ENCODE results near the gene NKX1-1.

The NKX1-1 gene

DNA sequence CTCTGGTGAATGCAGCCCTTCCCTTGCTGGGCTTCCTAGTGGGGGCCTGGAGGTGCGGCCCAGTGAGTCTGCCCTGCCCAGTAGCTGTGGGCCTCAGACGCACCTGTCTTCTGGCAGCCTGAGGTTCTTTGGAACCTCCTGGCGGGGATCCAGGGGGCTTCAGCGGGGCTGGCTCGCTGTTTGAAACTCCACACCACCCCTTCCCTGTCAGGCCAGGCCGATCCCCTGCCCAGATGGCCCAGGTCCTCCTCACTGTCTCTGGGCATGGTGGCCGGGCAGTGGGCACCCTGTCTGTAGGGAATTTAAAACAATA lies 10.7 kb upstream of the NKX1-1 start:
- no peak for DNase-seq (ENCODE audit: low spot score)

DNA sequence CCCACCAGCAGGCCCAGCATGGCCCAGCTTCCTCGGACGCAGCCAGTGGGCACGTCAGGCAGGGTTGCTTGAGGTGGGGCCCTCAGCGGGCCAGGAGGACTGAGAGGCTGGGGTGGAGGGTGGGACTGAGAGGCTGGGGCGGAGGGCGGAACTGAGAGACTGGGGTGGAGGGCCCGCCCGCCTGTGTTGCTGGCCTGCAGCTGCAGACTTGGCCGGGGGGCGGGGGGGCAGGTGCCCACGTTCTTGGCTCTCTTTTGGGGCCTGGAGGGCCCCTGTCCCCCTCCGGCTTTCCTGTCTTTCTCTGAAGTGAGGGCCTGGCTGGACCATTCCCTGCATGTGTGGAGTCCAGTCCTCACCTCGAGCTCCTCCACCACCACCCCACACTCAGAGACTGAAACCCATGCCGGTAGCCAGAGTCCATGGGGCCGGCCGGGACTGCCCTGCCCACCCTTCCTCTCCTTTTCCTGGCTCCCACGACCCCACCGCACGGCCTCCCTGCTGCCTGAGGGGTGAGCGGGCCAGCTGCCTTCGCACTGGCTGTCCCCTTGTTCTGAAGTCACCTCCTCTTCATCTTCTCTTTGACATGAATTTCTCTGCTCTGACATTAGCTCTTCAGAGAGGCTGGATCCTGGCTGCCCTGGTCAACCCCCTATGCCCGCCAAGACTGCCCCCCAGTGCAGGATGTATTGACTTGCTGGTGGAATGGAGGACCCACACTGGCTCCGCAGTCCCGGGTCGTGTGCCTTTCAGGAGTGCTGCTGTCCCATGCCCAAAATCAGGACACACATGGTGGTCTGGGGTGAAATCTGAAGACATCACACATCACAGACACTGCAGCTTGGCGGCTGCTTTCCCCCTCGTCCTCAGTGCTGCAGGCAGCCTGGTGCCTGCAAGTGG lies 10.1 kb upstream of the NKX1-1 start:
- DNase-seq (ENCODE audit: low spot score) = no peak

DNA sequence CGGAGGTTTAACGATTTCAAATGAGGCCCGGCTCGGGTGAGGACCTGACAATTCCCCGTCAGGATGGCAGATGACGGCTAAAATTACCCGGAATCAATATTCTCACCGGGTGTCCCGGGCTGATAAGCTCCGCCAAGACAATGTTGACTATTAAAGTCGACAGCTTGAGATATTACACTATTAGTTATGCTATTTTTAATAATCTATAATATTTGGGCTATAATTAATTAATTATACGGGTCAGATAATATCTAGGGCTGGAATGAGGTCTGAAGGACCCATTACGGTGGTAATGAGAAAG lies 9.4 kb upstream of the NKX1-1 start:
- DNase-seq (ENCODE audit: low spot score) = no peak

DNA sequence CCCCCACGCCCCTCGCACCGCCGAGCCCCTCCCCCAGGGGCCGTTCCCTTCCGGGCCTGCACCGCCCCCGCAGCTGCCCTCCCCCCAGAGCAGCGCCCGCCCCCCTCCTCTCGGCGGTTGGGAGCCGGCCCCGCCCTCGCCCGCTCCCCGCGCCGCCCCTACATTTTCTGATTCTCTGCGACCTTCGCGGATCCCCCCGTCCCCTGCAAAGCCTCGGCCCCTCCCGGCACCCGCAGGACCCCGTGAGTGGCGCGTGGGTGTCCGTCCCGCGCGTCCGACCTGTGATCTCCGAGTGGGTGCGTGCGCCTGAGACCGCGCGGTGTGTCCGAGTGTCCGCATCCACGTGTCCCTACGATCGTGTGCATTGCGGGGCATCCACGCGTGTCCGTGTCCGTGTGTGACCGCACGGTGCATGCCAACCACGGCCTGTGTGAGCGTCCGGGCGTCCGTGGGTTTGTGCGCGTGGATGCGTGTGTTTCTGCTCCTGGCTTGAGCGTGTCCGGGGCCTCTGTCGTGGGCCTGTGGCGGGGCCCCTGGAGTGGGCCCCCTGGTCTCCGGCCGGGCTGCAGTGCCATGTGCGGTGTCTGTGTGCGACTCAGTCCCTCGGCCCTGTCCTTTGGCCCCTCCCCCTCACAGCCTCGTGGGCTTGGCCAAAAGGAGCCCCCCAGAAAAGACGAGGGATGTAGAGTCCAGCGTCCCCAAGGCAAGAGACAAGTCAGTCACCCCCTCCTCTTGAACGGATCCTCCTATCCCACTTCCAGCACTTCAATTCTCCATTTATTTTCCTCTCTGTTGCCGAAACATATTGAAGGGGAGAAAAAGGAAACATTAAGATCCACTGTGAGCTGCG lies 8.8 kb upstream of the NKX1-1 start:
- no peak for DNase-seq (ENCODE audit: low spot score)

DNA sequence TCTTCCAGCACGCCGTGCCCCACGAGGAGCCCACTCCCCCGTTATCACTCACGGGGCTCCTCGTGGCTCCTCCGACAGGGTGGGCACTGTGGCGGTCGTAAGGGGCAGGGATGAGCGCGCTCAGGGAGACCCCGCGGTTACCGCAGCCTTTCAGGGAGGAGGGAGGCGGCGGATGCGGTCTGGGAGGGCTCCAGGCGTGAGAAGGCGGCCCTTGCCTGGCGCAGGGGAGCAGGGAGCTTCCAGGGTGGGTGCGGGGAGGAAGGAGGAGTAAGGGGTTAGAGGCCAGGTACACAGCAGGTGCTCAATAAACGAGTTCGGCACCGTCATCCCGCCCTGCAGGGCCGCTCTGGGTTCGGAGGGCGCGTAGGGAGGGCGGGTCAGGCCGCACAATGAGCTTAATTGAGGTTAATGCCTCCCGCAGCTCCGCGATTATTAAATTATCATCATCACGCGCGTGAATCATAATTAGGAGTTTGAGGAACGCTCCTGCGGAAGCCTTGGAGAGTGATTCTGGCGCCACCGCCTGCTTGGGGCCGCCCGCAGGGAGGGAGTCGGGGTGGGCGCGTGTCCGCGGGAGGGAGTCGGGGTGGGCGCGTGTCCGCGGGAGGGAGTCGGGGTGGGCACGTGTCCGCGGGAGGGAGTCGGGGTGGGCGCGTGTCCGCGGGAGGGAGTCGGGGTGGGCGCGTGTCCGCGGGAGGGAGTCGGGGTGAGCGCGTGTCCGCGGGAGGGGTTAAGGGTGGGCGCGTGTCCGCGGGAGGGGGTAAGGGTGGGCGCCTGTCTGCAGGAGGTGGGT lies 7.6 kb upstream of the NKX1-1 start:
- DNase-seq (ENCODE audit: low spot score) = no peak

DNA sequence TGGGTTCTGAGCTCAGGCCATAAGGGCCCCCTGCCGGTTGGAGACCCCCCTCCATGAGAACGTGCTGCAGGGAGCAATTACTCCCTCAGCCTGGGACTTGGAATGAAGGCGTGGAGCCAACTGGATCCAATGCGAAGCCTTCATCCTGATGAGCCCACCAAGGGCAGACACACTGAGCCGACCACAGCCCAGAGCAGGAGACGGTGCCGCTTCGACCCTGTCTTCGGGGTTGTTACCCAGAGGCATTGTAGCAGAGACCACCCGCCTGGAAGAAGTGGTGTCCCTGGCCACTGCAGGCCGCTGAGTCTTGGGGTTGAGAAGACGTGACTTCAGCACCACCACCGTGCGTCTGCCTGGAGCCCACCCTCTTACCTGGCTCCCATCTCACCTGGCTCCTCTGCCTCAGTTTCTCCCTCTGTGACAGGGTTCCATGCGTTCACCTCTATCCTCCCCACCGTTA lies 7.0 kb upstream of the NKX1-1 start:
- DNase-seq (ENCODE audit: low spot score) = no peak

DNA sequence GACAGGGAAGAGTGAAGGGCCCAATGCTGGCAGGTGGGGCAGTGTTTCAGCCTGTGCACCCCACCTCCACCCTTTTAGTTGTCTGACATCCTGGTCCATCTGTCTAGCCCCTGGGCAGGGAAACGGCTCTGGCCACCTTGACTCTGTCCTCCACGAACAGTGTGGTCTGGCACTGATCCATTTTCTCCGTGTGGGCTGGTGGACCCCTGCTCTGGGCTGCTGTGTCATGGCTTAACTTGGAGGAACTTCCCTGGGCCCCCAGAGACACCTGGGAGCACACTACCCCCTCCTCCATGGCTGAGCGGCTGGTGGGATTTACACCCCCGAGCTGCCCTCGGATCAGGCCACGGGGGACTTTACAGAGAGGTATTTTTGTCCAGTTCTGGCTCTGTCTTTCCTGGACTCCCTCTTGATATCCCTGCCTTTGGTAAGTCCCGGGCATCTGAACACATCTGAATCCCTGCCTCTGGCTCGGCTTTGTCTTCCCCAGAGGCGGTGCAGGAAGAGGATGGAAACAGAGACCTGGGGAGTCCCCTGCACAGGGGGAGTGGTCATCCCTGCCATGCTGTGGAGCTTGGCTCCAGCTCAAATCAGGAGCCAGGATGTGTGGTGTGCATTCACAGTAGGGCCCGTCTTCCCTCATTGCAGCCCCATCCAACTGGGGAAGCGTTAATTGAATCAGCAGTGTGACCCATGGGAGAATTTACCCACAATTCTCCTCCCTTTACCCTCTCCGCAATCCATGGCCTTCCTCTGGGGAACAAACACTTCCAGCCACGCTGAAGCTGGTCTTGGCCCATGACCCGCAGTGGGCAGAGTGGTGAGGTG lies 6.3 kb upstream of the NKX1-1 start:
- no peak for DNase-seq (ENCODE audit: low spot score)

DNA sequence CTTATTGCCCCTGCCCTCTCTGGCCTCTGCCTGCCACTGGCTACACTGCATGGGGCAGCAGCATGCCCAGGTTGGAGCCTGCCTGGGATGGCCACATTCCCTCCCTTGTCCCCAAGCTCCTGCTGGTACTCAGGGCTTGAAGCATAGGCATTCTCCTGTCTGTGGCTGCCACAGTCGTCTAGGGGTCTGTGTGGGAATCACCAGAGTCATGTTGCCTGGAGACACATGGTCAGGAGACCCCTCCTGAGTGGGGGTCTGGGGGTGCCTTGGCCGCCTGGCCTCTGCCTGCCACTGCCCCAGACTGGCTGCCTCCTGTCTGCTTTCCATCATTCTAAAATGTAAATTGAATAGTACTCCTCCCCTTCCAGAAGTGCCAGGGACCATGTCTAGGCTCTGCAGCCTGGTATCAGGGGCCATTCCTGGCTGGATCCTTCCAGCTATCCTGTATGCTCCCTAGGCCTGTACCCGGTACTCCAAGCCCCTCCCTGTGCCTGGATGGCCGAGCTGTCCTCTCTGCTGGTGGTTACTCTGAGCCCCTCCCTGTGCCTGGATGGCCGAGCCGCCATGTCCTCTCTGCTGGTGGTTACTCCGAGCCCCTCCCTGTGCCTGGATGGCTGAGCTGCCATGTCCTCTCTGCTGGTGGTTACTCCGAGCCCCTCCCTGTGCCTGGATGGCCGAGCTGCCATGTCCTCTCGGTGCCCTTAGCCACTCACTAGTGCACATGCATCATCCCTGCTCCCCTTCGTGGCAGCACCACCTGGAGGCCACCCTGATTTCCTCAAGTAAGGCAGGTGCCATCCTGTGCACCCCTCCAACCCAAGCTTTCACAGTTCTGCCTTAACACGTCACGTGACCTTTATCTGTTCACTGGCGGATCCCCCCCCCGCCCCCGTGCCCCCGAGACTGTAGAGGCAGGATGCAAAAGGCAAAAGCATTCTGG lies 5.5 kb upstream of the NKX1-1 start:
- no peak for DNase-seq (ENCODE audit: low spot score)

DNA sequence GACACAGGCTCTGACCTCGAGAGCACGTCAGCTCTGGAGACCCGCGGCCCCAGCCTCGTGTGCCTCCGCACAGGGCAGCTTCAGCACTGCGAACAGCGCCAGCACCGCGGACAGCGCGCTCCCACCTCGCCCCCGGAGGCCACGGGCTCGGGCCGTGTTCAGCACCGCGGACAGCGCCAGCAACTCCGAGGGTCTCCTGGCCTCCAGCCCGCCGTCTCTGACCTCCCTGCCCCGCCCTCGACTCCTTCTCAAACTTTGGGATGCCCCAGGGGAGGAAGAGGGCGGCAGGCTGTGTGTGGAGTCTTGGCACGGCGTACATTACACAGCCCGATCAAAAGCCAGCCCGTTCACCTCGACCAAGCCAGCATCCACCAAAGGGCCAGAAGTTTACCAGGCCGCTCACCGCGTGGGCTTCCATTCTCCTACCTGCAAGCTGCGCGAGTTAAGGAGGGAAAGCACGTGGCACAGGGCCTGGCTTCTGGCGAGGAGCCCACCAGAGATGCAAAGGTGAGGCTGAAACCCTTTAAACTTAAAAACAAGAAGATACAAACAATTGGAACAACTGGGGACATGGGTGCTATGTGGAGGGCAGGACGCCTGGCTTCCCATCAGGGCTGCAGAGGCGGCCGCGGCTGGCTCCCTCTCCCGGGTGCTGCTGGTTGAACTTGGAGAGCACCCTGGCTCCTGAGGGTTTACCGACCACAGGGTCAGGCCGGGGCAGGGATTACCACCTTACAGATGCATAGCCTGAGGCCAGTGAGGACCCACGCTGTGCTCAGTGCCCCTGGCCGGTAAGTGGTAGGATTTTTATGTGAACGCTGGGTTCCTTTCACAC lies 4.5 kb upstream of the NKX1-1 start:
- DNase-seq (ENCODE audit: low spot score) = peak; percentile 11

DNA sequence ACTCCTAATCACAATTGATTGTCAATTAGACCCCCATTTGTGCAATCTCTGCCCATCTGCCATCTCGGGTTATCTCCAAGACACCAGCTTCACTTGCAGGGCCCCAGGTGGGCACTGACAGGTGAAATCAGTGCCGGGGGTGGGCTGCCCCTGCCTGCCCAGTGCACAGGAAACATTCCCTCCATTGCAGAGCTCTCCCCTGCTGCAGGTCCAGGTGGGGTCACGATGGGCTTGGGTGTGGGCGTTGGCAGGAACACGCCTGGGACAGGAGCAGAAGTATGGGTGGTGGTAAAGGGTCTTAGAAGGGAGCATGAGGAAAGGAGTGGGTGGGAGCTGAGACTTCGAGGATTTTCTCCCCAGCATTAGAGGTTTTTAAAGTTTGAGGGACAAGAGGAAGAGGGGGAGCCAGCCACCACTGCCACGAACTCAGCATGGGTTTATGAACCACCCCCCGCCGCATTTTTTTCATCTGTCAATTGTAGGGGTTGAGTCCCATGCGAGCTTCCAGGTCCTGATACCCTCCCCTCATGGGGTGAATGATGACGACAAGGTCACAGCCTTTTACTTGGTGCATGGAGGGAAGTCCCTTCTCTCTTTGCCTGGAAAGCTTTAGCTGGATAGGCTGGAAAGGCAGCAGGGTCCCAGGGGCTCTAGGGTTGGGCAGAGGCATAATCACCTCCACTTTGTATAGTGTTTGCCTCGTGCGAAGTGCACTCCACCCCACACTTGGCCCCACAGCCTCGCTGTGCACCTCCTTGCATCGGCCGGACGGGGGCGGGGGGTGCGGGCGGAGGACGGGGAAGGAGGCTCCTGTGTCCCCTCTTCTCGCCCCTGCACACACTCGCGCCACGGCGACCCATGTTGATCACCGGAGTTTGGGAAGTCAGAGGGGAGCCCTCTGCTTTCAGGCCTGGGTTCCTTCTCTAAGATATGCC lies 3.5 kb upstream of the NKX1-1 start:
- DNase-seq (ENCODE audit: low spot score) = no peak

DNA sequence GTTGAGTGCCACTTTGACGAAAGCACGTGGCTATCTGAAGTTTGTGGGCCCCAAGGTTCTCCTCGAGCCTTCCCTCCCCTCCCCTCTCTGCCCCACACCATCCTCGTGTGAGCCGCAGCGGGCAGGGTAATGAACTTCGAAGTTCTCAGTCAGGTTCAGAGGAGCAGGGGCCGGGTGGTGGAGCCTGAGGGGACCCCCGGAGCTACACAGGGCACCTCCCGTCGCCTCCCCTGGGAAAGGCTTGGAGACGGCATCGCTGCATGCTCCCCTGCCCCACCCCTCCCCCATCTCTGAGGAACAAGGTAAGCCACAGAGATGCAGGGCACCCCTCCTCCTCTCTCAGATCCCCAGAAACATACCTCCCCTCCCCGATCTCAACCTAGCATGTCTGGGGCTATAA lies 2.8 kb upstream of the NKX1-1 start:
- DNase-seq (ENCODE audit: low spot score) = no peak

DNA sequence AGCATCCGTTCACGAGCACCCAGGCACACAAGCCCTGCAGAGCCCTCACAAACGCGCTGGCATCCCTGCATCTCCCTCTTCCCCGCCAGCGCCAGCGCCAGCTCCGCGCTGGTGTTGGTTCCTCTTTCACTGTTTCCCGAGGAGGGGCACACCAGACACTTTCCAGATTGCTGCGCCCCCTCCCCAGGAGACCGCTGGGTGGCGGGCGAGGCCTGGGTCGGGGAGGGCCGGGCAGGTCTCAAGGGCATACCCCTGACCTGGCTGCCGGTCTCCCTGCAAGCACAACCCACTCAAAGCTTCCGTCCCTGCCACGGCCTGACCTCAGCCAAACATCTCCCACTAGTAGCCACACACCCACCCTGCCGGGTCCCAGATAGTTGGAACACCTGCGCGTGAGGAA lies 2.2 kb upstream of the NKX1-1 start:
- no peak for DNase-seq (ENCODE audit: low spot score)

DNA sequence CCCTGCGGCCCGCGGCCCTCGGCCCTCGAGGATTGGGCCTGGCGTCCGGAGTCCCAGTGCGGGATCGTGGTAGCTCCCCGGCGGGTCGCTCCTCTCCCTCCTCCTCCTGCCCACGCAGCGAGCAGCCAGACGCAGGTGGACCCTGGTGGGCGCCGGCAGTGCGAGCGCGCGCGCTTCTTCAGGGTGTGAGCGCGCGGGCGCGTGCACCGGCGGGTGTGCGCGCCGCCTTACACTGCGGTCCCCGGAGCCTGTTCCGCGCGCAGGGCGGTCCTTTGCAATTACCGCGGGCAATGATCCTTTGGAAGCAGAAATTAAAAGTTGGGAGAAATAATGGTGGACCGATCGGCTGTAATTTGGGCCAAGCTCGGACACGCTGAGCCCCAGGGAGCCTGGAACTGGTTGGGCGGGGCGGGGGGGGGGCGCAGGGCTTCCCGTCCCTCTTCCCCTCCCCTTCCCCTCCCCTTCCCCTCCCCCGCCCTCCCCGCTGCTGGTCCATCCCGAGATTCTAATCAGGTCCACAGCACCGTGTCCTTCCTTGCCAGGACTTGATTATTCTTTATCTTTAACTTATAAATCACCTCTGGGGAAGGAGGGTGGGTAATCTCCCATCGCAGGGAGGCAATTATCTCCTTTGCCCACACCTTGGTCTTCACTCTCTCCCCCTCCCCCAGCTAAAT lies 1.6 kb upstream of the NKX1-1 start:
- DNase-seq (ENCODE audit: low spot score) = no peak

DNA sequence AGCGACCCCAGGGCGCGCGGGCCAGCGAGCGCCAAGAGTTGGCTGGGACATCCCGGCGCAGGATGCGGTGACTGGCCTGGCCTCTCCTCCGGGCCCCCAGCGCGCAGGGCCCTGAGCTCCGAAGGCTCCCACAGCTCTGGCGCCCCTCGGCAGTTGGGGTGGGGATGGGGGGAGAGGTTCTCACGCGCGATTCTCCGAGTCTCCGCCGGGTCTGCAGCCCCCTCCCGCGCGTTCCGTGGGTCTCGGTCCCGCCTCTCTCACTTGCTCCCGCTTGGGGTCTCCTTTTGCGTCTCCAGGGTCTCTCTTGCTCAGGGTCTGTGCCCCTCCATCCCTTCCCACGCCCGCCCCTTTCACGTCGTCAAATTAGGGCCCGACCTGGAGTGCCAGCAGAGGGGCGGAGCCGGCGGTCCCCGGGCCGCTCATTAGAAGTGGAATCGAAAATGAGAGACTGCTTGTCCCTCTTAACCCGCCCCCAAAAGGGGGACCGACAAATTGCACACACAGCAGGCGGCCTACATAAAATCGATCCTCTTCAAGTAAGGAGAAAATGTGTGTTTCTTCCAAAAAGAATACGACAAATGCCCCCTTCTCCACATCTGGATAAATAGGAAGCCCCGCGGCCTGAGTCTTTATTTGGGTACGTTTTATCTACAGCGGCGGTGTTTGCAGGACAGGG lies 877 bp upstream of the NKX1-1 start:
- no peak for DNase-seq (ENCODE audit: low spot score)

DNA sequence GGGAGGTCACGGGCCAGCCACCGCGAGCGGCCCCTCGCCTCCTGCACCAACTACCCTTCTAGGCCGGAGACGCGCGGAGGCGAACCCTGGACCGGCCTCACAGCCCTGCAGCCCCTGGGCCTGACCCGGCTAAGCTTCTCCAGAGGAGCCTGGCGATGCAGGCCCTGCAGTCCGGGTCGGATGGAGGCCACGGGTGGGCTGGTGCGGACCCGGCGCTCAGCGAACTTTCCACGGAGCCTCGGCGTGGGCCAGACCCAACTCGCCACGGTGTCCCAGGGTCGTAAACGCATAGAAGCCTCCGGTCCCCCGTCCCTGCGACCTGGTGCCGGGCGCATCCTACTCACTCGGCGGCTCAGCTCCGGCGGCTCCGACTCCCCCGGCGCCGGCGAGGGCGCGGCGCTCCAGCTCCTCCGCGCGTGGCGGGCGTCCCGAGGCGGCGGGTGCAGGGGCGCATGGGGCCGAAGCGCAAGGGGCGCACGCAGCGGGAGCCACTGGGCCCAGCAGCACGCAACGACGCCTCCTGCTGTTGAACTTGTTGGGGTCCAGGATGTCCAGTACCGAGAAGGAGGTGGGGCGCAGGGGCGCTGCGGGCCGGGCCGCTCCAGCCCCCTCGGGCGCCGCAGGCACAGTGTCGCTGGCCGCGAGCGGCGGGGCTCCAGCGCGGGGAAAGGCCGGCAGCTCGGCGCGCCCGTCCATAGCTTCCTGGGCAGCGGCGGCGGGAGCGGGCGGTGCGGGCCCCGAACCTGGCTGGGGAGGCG lies 427 bp downstream of the NKX1-1 start:
- DNase-seq (ENCODE audit: low spot score) = no peak

DNA sequence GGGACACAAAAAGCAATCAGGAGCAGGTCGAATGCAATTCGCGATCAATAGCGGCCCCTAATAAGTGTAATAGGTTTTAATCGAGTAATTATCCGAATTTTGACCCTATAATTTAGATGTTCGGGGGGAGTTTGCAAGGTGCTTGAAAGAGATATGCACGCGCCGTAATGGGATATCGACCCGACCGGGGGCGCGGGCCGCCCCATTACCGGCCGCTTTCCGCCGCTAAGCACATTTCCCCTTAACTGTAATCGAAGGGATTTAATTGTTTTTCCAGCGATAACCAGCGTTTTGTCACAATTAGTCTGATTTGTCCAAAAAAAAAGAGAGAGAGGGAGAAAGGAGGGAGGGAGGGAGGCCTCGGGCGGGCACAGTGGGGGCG lies 997 bp downstream of the NKX1-1 start:
- DNase-seq (ENCODE audit: low spot score) = no peak

All from CD4-positive, alpha-beta T cell treated with Interleukin-2 at 100 ng/mL for 4 hours (primary cell).